Ovary (tissue), 9 donors: Measurements from ENCODE around the gene RASGRP3. TPM values are rescaled to one million over a fixed set of nuclear protein-coding genes. Genes with fewer than 3 reads are reported as not detected.

ENCODE experiments used
- DNase-seq, 5 donors: peaks; one replicate each; pipeline ENCODE4 v3.0.0-alpha.2; 2019 to 2020
- H3K27ac ChIP-seq, 2 donors: fragments of 200-600 bp; one replicate each; pipeline versions ENCODE4 v1.5.1 to v1.8.0; 2019 to 2022
- H3K27me3 ChIP-seq: fragments of 200-600 bp; one replicate; pipeline ENCODE4 v1.8.0; 2022
- H3K36me3 ChIP-seq: fragments of 200-600 bp; sonication (generic); one replicate; pipeline ENCODE4 v1.5.1; 2019
- H3K4me1 ChIP-seq: one replicate; pipeline ENCODE4 v1.8.1; 2013; ENCODE audit warnings: mild to moderate bottlenecking, moderate library complexity; ENCODE audit not compliant: insufficient read depth
- H3K4me3 ChIP-seq: fragments of 200-600 bp; sonication (generic); one replicate; pipeline ENCODE4 v1.5.1; 2017
- H3K9me3 ChIP-seq, 2 donors: fragments of 200-600 bp in 1 of 2; sonication (generic) in 1 of 2; one replicate each; pipeline versions ENCODE4 v1.5.1 to v1.8.1; 2013 to 2019; ENCODE audit warnings: mild to moderate bottlenecking in 1 of 2, moderate library complexity in 1 of 2
- EP300 ChIP-seq: sonication (generic); formaldehyde crosslinking; IDR thresholded peaks from one replicate; pipeline ENCODE4 v1.6.1; 2017; ENCODE audit warnings: antibody characterized with exemption
- POLR2A ChIP-seq: fragments of 450-650 bp; IDR thresholded peaks from one replicate; pipeline ENCODE4 v1.6.1; 2017; ENCODE audit warnings: antibody characterized with exemption, mild to moderate bottlenecking, moderate library complexity
- WGBS, 3 donors: extraction: QIAGEN DNeasy Blood & Tissue Kit in 1 of 3; methylation state at CpG; one replicate each; pipeline versions ENCODE4 v1.1.5 to v1.1.7; 2013 to 2017; 5-methylcytosine and 5-hydroxymethylcytosine counted together
- intact Hi-C, 4 donors: fragments of 100-400 bp; cut with DNase I; formaldehyde crosslinking; loops; one replicate each; pipeline versions ENCODE4 v1.11.0 to v1.15.1; 2022 to 2023
- polyA plus RNA-seq, 2 donors: library from polyadenylated mRNA; stranded (reverse); fragments of 200-250 nt in 1 of 2; fragments of 350-450 nt in 1 of 2; fragmentation: Illumina TruSeq in 1 of 2; extraction: RNeasy Lipid Tissue Mini Kit (QIAGEN cat#74804) in 1 of 2; gene quantifications; one replicate each; pipeline ENCODE4 v1.2.3, GENCODE V29; 2013 to 2014
- total RNA-seq, 7 donors: library from RNA; depleted of rRNA in 2 of 7; stranded (reverse); fragments of >200 nt in 2 of 7; fragmentation: NEBNext Ultra II Directional in 3 of 7; extraction: Animal tissue kit (Norgen Biotek cat#: 25700) in 3 of 7; gene quantifications; one replicate each; pipeline versions ENCODE4 v1.1.0 to v1.2.4, GENCODE V29; 2016 to 2023
- TF ChIP-seq, protein P1 (sequence below), 3 donors: fragments of 450-650 bp in 2 of 3; fragments of 200-600 bp in 1 of 3; IDR thresholded peaks; one replicate each; pipeline versions ENCODE4 v1.5.1 to v1.8.0; 2016 to 2022; ENCODE audit warnings: antibody characterized with exemption in 3 of 3, mild to moderate bottlenecking in 1 of 3
- donor health status: DM: no; HTN: no; CAD: no; lungs with moderate emphysema.
- donor health status: DM: no; HTN: no; CAD: no.
- donor health status: Bipolar disorder and iron deficiency.
- donor health status: DM: yes; HTN: yes; CAD: no.
- donor health status: DM: no; HTN: no; CAD: no.
- donor health status: DM: yes; HTN: yes; CAD: no.

Gene RASGRP3
- total and polyA plus RNA-seq, 9 donors = 1.9 to 6.4 (median 3.0) TPM

DNA sequence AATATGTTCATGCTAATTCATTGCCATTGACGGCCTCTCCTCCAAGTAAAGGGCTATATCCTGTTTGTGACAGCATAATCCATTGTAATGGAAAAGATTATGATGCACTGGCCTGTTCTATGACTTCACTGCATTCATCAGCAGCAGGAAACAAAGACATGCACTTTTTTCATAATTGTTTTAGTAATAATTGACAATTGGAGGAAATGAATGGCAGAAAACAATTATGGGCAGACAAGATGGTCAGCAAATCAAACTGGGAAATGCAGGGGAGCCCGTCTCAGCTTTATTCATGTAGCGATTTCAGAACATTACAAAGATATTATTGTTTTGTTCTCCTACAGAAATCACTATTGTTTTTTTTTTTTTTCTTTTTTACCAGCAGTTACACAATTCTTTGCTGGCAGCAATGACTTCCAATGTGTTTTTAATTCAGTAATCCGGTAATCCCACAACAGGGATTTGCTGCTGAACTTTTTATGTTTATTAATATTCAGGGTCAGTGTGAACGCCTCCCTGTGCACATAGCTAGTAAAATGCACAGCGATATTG is 33.8 kb upstream of the RASGRP3 start:
- intact Hi-C loops = no loop called here
- Histone ChIP-seq H3K36me3 (no peaks in the 10 kb centered on the region), H3K27ac (no peak overlapping the region), H3K27me3 (no peaks in the 10 kb centered on the region), H3K4me1 (peaks cover 3% of the 10 kb centered on the region), H3K9me3 (no peaks in the 10 kb centered on the region), H3K4me3 (no peak overlapping the region)
- DNase-seq = no peak
- no peak for TF ChIP-seq POLR2A
- TF ChIP-seq EP300 = no peak
- TF ChIP-seq, protein P1, sequence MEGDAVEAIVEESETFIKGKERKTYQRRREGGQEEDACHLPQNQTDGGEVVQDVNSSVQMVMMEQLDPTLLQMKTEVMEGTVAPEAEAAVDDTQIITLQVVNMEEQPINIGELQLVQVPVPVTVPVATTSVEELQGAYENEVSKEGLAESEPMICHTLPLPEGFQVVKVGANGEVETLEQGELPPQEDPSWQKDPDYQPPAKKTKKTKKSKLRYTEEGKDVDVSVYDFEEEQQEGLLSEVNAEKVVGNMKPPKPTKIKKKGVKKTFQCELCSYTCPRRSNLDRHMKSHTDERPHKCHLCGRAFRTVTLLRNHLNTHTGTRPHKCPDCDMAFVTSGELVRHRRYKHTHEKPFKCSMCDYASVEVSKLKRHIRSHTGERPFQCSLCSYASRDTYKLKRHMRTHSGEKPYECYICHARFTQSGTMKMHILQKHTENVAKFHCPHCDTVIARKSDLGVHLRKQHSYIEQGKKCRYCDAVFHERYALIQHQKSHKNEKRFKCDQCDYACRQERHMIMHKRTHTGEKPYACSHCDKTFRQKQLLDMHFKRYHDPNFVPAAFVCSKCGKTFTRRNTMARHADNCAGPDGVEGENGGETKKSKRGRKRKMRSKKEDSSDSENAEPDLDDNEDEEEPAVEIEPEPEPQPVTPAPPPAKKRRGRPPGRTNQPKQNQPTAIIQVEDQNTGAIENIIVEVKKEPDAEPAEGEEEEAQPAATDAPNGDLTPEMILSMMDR (IDR thresholded peaks at IDR 0.05) = no peak
- WGBS, 3 donors = 28 to 40% (median 32%) methylated on average over 6 of the region's 6 CpGs

DNA sequence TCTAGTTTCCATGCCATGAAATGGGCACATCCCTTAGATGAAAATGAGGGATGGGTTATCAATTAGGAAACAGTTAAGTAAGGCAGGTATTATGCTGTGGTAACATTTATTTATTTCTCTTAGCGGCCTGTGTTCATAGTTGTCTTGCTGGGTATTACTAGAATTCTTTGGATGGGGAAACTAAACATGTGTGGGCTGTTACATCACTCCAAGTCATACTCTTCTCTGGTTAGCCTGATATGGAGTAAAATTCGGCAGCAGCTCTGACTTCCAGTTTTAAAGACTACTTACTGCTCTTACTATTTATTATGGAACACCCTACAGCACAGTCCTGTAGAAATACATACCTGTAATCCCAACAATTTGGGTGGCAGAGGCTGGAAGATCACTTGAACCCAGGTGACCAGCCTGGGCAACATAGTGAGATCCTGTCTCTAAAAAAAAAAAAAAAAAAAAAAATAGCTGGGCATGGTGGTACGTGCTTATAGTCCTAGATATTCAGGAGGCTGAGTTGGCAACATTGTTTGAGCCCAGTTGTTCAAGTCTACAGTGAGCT is 33.1 kb upstream of the RASGRP3 start:
- no peak for DNase-seq
- TF ChIP-seq EP300 = no peak
- TF ChIP-seq, protein P1 (IDR thresholded peaks at IDR 0.05) = no peak
- TF ChIP-seq POLR2A = no peak
- intact Hi-C loops = no loop called here
- Histone ChIP-seq H3K4me3 (no peak overlapping the region), H3K36me3 (no peaks in the 10 kb centered on the region), H3K27ac (no peak overlapping the region), H3K4me1 (peaks cover 1% of the 10 kb centered on the region), H3K27me3 (no peaks in the 10 kb centered on the region), H3K9me3 (no peaks in the 10 kb centered on the region)
- 52 to 63% (median 56%) methylated on average over 3 of the region's 3 CpGs for WGBS, 3 donors

DNA sequence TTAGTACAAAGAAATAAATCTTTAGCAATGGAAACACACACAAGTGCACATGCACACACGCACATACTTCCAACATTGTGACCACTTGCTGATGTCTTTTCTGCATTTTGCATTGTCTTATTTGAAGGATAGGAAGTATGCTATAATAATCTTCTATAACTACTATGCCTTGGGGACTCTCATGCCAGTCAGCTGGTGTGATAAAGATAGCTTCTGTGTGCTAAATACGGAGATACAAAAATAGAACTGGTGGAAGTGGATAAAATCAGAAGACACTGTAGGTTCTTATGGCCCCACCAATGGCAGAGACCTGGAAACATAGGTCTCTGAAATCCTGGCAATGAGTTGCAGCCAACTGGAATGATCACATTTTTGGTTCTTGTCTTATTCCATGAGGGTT is 31.5 kb upstream of the RASGRP3 start:
- intact Hi-C loops = no loop called here
- no peaks in the 10 kb centered on the region for H3K9me3 ChIP-seq
- H3K27me3 ChIP-seq = no peaks in the 10 kb centered on the region
- DNase-seq = no peak
- peaks cover 1% of the 10 kb centered on the region for H3K4me1 ChIP-seq
- WGBS, 3 donors = 81 to 87% (median 86%) methylated on average over 2 of the region's 2 CpGs
- no peak overlapping the region for H3K27ac ChIP-seq
- TF ChIP-seq, protein P1 (IDR thresholded peaks at IDR 0.05) = no peak
- TF ChIP-seq EP300 (no peak), POLR2A (no peak)
- H3K36me3 ChIP-seq = no peaks in the 10 kb centered on the region
- no peak overlapping the region for H3K4me3 ChIP-seq

DNA sequence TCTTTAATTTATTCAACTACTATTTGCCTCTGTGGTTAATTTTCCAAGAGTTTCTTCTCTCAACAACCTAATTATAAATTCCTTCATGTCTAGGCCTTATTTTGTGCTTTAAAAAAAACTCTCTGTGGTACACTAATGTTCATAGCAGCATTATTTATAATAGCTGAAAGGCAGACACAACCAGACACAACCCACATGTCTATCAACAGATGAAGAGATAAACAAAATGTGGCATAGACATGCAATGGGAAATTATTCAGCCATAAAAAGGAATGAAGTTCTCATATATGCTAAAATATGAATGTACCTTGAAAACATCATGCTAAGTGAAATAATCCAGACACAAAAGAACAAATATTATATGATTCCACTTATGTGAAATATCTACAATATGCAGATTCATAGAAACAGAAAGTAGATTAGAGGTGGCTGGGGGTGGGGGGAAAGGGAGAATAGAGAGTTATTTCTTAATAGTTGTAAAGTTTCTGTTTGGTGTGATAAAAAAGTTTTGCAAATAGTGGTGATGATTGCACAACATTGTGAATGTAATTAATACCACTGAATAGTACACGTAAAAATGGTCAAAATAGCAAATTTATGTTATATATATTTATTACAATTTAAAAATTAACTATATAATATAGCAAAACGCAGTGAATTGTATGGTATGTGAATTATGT is 28.1 kb upstream of the RASGRP3 start:
- no peaks in the 10 kb centered on the region for H3K27me3 ChIP-seq
- 55 to 86% (median 81%) methylated on average over 2 of the region's 2 CpGs for WGBS, 3 donors
- no peak overlapping the region for H3K4me3 ChIP-seq
- TF ChIP-seq, protein P1 (IDR thresholded peaks at IDR 0.05) = no peak
- no peak for TF ChIP-seq EP300
- TF ChIP-seq POLR2A = no peak
- H3K4me1 ChIP-seq = no peaks in the 10 kb centered on the region
- no peaks in the 10 kb centered on the region for H3K9me3 ChIP-seq
- no peak for DNase-seq
- no peak overlapping the region for H3K27ac ChIP-seq
- intact Hi-C loops = no loop called here
- H3K36me3 ChIP-seq = no peaks in the 10 kb centered on the region
